Measurements from ENCODE around the gene CLSTN2. TPM values are rescaled to one million over a fixed set of nuclear protein-coding genes. Genes with fewer than 3 reads are reported as not detected.

The CLSTN2 gene
- total RNA-seq, 1 donor from 2014 or later, result 4.7 TPM

DNA sequence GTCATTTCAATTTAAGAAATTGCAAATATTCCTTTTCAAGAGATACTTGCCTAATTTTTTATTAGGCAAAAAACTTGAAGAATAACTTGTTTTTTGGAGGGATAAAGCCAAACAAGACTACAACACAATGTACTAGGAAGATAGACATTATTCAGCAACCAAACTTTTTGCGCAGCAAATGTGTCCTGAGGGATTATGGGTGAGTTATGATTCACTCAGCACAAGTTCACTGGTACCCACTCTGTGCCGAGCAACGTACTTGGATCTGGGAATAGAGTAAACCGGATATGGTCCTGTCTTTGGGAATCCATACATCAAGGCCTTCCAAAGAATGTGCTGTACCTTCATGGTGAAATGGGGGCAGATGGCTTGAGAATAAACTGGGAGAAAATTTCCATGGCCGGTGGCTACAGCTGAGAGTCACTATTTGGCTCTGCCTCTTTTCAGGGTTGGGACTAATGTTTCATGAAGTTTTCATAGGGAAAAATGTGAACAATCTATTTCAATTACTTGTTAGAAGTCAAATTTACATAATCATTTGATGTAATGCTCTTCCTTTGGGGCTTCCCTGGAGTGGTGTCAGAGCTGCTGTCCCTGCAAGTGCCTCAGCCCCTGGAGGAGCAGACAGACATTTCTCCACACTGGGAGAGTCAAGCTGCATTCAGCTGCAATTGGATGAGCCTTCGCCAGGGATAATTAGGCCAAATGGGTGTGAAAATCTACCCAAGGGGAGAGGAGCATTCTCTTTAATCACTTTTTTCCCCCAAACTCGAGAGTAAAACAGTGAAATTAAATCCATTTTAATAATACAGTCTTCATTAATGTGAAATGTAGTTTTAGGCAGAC, 315.2 kb downstream of the CLSTN2 start:
- Histone ChIP-seq H3K27ac (ENCODE audit: low read depth, low read length) (no peak overlapping the region), H3K4me3 (ENCODE audit: low read length in 3 of 3) (no peak overlapping the region), H3K9ac (ENCODE audit: low read depth in 1 of 3, low read length in 3 of 3) (no peak overlapping the region), H3K9me3 (ENCODE audit: control insufficient read depth in 3 of 3, low read length in 3 of 3) (peaks cover 0 to 2% (median 0%) of the 10 kb centered on the region in 3 donors), H3K36me3 (ENCODE audit: control insufficient read depth in 3 of 3, insufficient read depth in 3 of 3, low read length in 3 of 3) (no peaks in the 10 kb centered on the region), H3K27me3 (ENCODE audit: control insufficient read depth in 3 of 3, insufficient read depth in 3 of 3, low read length in 3 of 3) (no peaks in the 10 kb centered on the region), H3K4me1 (ENCODE audit: control insufficient read depth in 3 of 3, insufficient read depth in 3 of 3, low read length in 3 of 3) (peaks cover 0 to 6% (median 0%) of the 10 kb centered on the region in 3 donors)

- peaks cover 0 to 6% (median 0%) of the 10 kb centered on the region in 3 donors for H3K4me1 ChIP-seq (ENCODE audit: control insufficient read depth in 3 of 3, insufficient read depth in 3 of 3, low read length in 3 of 3)
- H3K36me3 ChIP-seq (ENCODE audit: control insufficient read depth in 3 of 3, insufficient read depth in 3 of 3, low read length in 3 of 3), result no peaks in the 10 kb centered on the region
- H3K27me3 ChIP-seq (ENCODE audit: control insufficient read depth in 3 of 3, insufficient read depth in 3 of 3, low read length in 3 of 3), result no peaks in the 10 kb centered on the region
- peaks cover 0 to 2% (median 0%) of the 10 kb centered on the region in 3 donors for H3K9me3 ChIP-seq (ENCODE audit: control insufficient read depth in 3 of 3, low read length in 3 of 3)
- no peak overlapping the region for H3K27ac ChIP-seq (ENCODE audit: low read depth, low read length)
- H3K9ac ChIP-seq (ENCODE audit: low read depth in 1 of 3, low read length in 3 of 3), result no peak overlapping the region
- no peak overlapping the region for H3K4me3 ChIP-seq (ENCODE audit: low read length in 3 of 3)
Observed at GRCh38 chr3:140250945-140251344, 316.0 kb downstream of the CLSTN2 start.

- Histone ChIP-seq H3K27ac (ENCODE audit: low read depth, low read length) (no peak overlapping the region), H3K4me3 (ENCODE audit: low read length in 3 of 3) (no peak overlapping the region), H3K9me3 (ENCODE audit: control insufficient read depth in 3 of 3, low read length in 3 of 3) (peaks cover 0 to 2% (median 0%) of the 10 kb centered on the region in 3 donors), H3K36me3 (ENCODE audit: control insufficient read depth in 3 of 3, insufficient read depth in 3 of 3, low read length in 3 of 3) (no peaks in the 10 kb centered on the region), H3K4me1 (ENCODE audit: control insufficient read depth in 3 of 3, insufficient read depth in 3 of 3, low read length in 3 of 3) (peaks cover 0 to 6% (median 0%) of the 10 kb centered on the region in 3 donors), H3K9ac (ENCODE audit: low read depth in 1 of 3, low read length in 3 of 3) (no peak overlapping the region), H3K27me3 (ENCODE audit: control insufficient read depth in 3 of 3, insufficient read depth in 3 of 3, low read length in 3 of 3) (no peaks in the 10 kb centered on the region)
Observed at GRCh38 chr3:140251678-140252077, 316.7 kb downstream of the CLSTN2 start.

- no peaks in the 10 kb centered on the region for H3K36me3 ChIP-seq (ENCODE audit: control insufficient read depth in 3 of 3, insufficient read depth in 3 of 3, low read length in 3 of 3)
- peaks cover 0 to 2% (median 0%) of the 10 kb centered on the region in 3 donors for H3K9me3 ChIP-seq (ENCODE audit: control insufficient read depth in 3 of 3, low read length in 3 of 3)
- no peaks in the 10 kb centered on the region for H3K27me3 ChIP-seq (ENCODE audit: control insufficient read depth in 3 of 3, insufficient read depth in 3 of 3, low read length in 3 of 3)
- H3K4me3 ChIP-seq (ENCODE audit: low read length in 3 of 3), result no peak overlapping the region
- H3K27ac ChIP-seq (ENCODE audit: low read depth, low read length), result no peak overlapping the region
- H3K9ac ChIP-seq (ENCODE audit: low read depth in 1 of 3, low read length in 3 of 3), result no peak overlapping the region
- peaks cover 0 to 6% (median 0%) of the 10 kb centered on the region in 3 donors for H3K4me1 ChIP-seq (ENCODE audit: control insufficient read depth in 3 of 3, insufficient read depth in 3 of 3, low read length in 3 of 3)
Observed at GRCh38 chr3:140252812-140253656, 318.0 kb downstream of the CLSTN2 start.

- no peak overlapping the region for H3K27ac ChIP-seq (ENCODE audit: low read depth, low read length)
- no peaks in the 10 kb centered on the region for H3K27me3 ChIP-seq (ENCODE audit: control insufficient read depth in 3 of 3, insufficient read depth in 3 of 3, low read length in 3 of 3)
- H3K9me3 ChIP-seq (ENCODE audit: control insufficient read depth in 3 of 3, low read length in 3 of 3), result no peaks in the 10 kb centered on the region
- H3K9ac ChIP-seq (ENCODE audit: low read depth in 1 of 3, low read length in 3 of 3), result no peak overlapping the region
- no peak overlapping the region for H3K4me3 ChIP-seq (ENCODE audit: low read length in 3 of 3)
- no peaks in the 10 kb centered on the region for H3K4me1 ChIP-seq (ENCODE audit: control insufficient read depth in 3 of 3, insufficient read depth in 3 of 3, low read length in 3 of 3)
- no peaks in the 10 kb centered on the region for H3K36me3 ChIP-seq (ENCODE audit: control insufficient read depth in 3 of 3, insufficient read depth in 3 of 3, low read length in 3 of 3)
Observed at GRCh38 chr3:140258222-140258724, 323.3 kb downstream of the CLSTN2 start.

GRCh38 chr3:140265302-140265701, 330.3 kb downstream of the CLSTN2 start:
- no peak overlapping the region for H3K9ac ChIP-seq (ENCODE audit: low read depth in 1 of 3, low read length in 3 of 3)
- H3K9me3 ChIP-seq (ENCODE audit: control insufficient read depth in 3 of 3, low read length in 3 of 3), result no peaks in the 10 kb centered on the region
- H3K4me1 ChIP-seq (ENCODE audit: control insufficient read depth in 3 of 3, insufficient read depth in 3 of 3, low read length in 3 of 3), result peaks cover 0 to 16% (median 12%) of the 10 kb centered on the region in 3 donors
- H3K36me3 ChIP-seq (ENCODE audit: control insufficient read depth in 3 of 3, insufficient read depth in 3 of 3, low read length in 3 of 3), result no peaks in the 10 kb centered on the region
- no peak overlapping the region for H3K27ac ChIP-seq (ENCODE audit: low read depth, low read length)
- H3K4me3 ChIP-seq (ENCODE audit: low read length in 3 of 3), result no peak overlapping the region
- H3K27me3 ChIP-seq (ENCODE audit: control insufficient read depth in 3 of 3, insufficient read depth in 3 of 3, low read length in 3 of 3), result peaks cover 0 to 2% (median 0%) of the 10 kb centered on the region in 3 donors

DNA sequence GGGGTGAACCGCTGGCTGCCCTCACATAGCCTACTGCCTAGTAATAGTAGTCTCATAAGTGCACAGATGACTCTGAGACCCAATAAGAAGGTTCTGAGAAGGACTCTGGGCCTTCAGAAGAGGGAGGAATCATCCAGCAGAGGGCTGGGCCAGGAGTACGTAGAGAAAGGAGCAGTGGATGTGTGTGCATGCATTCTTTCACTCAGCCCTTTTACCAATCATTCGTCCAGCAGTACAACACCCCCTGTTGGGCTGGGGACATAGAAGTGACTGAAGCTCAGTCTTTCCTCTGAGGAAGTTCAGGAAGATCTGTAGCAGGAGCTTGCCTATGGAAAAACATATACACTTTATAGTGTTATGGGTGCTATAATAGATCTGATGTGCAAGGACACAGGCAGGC, 333.1 kb downstream of the CLSTN2 start:
- no peaks in the 10 kb centered on the region for H3K36me3 ChIP-seq (ENCODE audit: control insufficient read depth in 3 of 3, insufficient read depth in 3 of 3, low read length in 3 of 3)
- no peak overlapping the region for H3K9ac ChIP-seq (ENCODE audit: low read depth in 1 of 3, low read length in 3 of 3)
- peaks cover 0 to 2% (median 0%) of the 10 kb centered on the region in 3 donors for H3K27me3 ChIP-seq (ENCODE audit: control insufficient read depth in 3 of 3, insufficient read depth in 3 of 3, low read length in 3 of 3)
- peaks cover 0 to 16% (median 12%) of the 10 kb centered on the region in 3 donors for H3K4me1 ChIP-seq (ENCODE audit: control insufficient read depth in 3 of 3, insufficient read depth in 3 of 3, low read length in 3 of 3)
- no peak overlapping the region for H3K27ac ChIP-seq (ENCODE audit: low read depth, low read length)
- H3K9me3 ChIP-seq (ENCODE audit: control insufficient read depth in 3 of 3, low read length in 3 of 3), result no peaks in the 10 kb centered on the region
- no peak overlapping the region for H3K4me3 ChIP-seq (ENCODE audit: low read length in 3 of 3)

DNA sequence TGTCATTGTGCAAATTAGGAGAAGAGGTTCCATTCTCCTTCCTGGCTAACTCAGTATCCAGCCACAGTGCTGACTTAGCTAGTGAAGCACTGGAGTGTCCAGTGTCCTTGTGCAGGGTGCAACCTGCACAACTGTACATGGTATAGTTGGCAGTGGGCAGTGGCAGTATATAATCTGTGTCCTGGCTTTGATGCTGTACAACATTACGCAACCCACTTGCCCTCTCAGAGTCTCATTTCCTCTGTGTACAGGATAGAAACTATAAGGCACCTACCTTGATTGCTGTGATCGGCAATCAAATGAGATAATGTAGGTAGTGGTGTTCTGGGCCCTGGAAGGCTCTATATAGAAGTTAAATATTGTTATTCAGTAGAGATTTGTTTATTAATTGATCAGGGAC, 333.6 kb downstream of the CLSTN2 start:
- Histone ChIP-seq H3K9me3 (ENCODE audit: control insufficient read depth in 3 of 3, low read length in 3 of 3) (no peaks in the 10 kb centered on the region), H3K9ac (ENCODE audit: low read depth in 1 of 3, low read length in 3 of 3) (no peak overlapping the region), H3K27ac (ENCODE audit: low read depth, low read length) (no peak overlapping the region), H3K4me3 (ENCODE audit: low read length in 3 of 3) (no peak overlapping the region), H3K4me1 (ENCODE audit: control insufficient read depth in 3 of 3, insufficient read depth in 3 of 3, low read length in 3 of 3) (peaks cover 0 to 16% (median 12%) of the 10 kb centered on the region in 3 donors), H3K36me3 (ENCODE audit: control insufficient read depth in 3 of 3, insufficient read depth in 3 of 3, low read length in 3 of 3) (no peaks in the 10 kb centered on the region), H3K27me3 (ENCODE audit: control insufficient read depth in 3 of 3, insufficient read depth in 3 of 3, low read length in 3 of 3) (peaks cover 0 to 2% (median 0%) of the 10 kb centered on the region in 3 donors)

DNA sequence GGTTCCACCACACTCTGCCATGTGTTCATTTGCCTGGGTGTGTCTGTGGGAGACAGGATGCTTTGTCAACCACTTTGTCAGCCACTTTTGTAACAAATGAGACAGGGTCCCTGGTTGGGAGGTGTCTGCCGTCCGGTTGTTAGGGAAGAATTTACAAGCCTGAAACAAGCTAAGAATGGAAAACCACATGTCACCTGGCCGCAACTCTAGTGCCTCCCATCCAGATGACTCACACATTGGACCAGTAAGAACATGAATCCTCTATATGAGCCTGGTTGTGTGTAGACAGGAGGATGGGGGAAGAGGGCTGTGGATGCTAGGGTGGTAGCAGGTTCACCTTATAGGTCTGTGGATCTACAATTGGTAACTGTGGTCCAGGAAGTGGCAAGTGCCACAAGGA, 335.3 kb downstream of the CLSTN2 start:
- Histone ChIP-seq H3K27ac (ENCODE audit: low read depth, low read length) (no peak overlapping the region), H3K36me3 (ENCODE audit: control insufficient read depth in 3 of 3, insufficient read depth in 3 of 3, low read length in 3 of 3) (no peaks in the 10 kb centered on the region), H3K27me3 (ENCODE audit: control insufficient read depth in 3 of 3, insufficient read depth in 3 of 3, low read length in 3 of 3) (peaks cover 0 to 2% (median 0%) of the 10 kb centered on the region in 3 donors), H3K4me3 (ENCODE audit: low read length in 3 of 3) (no peak overlapping the region), H3K4me1 (ENCODE audit: control insufficient read depth in 3 of 3, insufficient read depth in 3 of 3, low read length in 3 of 3) (peaks cover 0 to 16% (median 12%) of the 10 kb centered on the region in 3 donors), H3K9ac (ENCODE audit: low read depth in 1 of 3, low read length in 3 of 3) (no peak overlapping the region), H3K9me3 (ENCODE audit: control insufficient read depth in 3 of 3, low read length in 3 of 3) (no peaks in the 10 kb centered on the region)

Data from skeletal muscle tissue (tissue), 4 donors.